H1 (cell line): ENCODE measurements around the gene SPG7. TPM values are rescaled to one million over a fixed set of nuclear protein-coding genes. Genes with fewer than 3 reads are reported as not detected.

Experiments used
- CTCF ChIA-PET: fragments of 300-600 bp; sonication (Branson Sonifier 250); formaldehyde crosslinking; loops from one replicate; lab custom pipeline; 2021; ENCODE audit not compliant: partially characterized antibody; lab: Charles Lee
- POLR2A ChIA-PET: fragments of 300-600 bp; sonication (Branson Sonifier 250); formaldehyde crosslinking; loops from one replicate; lab custom pipeline; 2021; ENCODE audit warnings: inconsistent platforms; ENCODE audit not compliant: partially characterized antibody; lab: Charles Lee
- DNase-seq, 2 experiments: peaks; one replicate each; pipeline versions ENCODE4 v3.0.0 to v3.0.0-alpha.2; 2010 to 2022; ENCODE audit warnings: low spot score in 2 of 2, low read depth in 1 of 2, mixed read lengths in 1 of 2
- FAIRE-seq: peaks from 2 replicates; lab custom pipeline; 2011; peaks lifted over from hg19 to GRCh38; lab: Jason Lieb, UNC
- H2AFZ ChIP-seq: 2 replicates; pipeline ENCODE4 v1.8.1; 2012; ENCODE audit warnings: low read length, inconsistent platforms
- H2AK5ac ChIP-seq: 2 replicates; pipeline ENCODE4 v1.6.1; 2013; ENCODE audit warnings: low read depth, low read length
- H2BK120ac ChIP-seq: replicated peaks from 2 replicates; pipeline ENCODE3; 2013; ENCODE audit warnings: low read depth, low read length, inconsistent platforms
- H2BK12ac ChIP-seq: 2 replicates; pipeline ENCODE4 v1.6.1; 2013; ENCODE audit warnings: low read depth, low read length
- H2BK15ac ChIP-seq: 2 replicates; pipeline ENCODE4 v1.6.1; 2013; ENCODE audit warnings: low read length
- H2BK20ac ChIP-seq: 2 replicates; pipeline ENCODE4 v1.6.1; 2013; ENCODE audit warnings: low read length
- H2BK5ac ChIP-seq: 2 replicates; pipeline ENCODE4 v1.6.1; 2013; ENCODE audit warnings: low read depth, low read length
- H3K14ac ChIP-seq: 2 replicates; pipeline ENCODE4 v1.6.1; 2013; ENCODE audit warnings: inconsistent platforms; ENCODE audit not compliant: insufficient read length
- H3K18ac ChIP-seq: 2 replicates; pipeline ENCODE4 v1.6.1; 2013; ENCODE audit warnings: low read length; ENCODE audit errors: extremely low read depth
- H3K23ac ChIP-seq: 2 replicates; pipeline ENCODE4 v1.6.1; 2013; ENCODE audit warnings: inconsistent platforms; ENCODE audit not compliant: insufficient read length
- H3K23me2 ChIP-seq: 2 replicates; pipeline ENCODE4 v1.6.1; 2013; ENCODE audit warnings: low read depth, low read length
- H3K27ac ChIP-seq: 2 replicates; pipeline ENCODE4 v1.6.1; 2011; ENCODE audit warnings: low read depth, low read length, inconsistent platforms
- H3K27me3 ChIP-seq, 4 experiments: replicated peaks in 1 of 4; 1 replicate in 1 of 4; 2 replicates in 3 of 4; pipeline versions ENCODE4 v1.6.1 to v1.8.1; 2011 to 2013; ENCODE audit warnings: low read length in 3 of 4, mild to moderate bottlenecking in 3 of 4, inconsistent platforms in 2 of 4, mixed read lengths in 2 of 4, moderate library complexity in 1 of 4; ENCODE audit not compliant: control insufficient read depth in 3 of 4, insufficient read depth in 3 of 4; ENCODE audit errors: extremely low read depth in 1 of 4
- H3K36me3 ChIP-seq, 4 experiments: 2 replicates each; pipeline versions ENCODE4 v1.6.1 to v1.8.1; 2011 to 2013; ENCODE audit warnings: mild to moderate bottlenecking in 4 of 4, low read length in 3 of 4, moderate library complexity in 2 of 4, control low read depth in 1 of 4, inconsistent platforms in 1 of 4; ENCODE audit not compliant: insufficient read depth in 4 of 4, control insufficient read depth in 2 of 4
- H3K4ac ChIP-seq: replicated peaks from 2 replicates; pipeline ENCODE3; 2013; ENCODE audit warnings: low read length, low read depth, mixed read lengths, inconsistent platforms; ENCODE audit not compliant: insufficient read length
- H3K4me1 ChIP-seq, 4 experiments: replicated peaks in 1 of 4; 1 replicate in 1 of 4; 2 replicates in 3 of 4; pipeline versions ENCODE4 v1.6.1 to v1.8.1; 2011 to 2013; ENCODE audit warnings: low read length in 3 of 4, inconsistent platforms in 2 of 4, mixed read lengths in 1 of 4; ENCODE audit not compliant: insufficient read depth in 4 of 4, control insufficient read depth in 3 of 4
- H3K4me2 ChIP-seq, 2 experiments: 2 replicates each; pipeline versions ENCODE4 v1.6.1 to v1.8.1; 2011 to 2013; ENCODE audit warnings: low read depth in 2 of 2, low read length in 2 of 2, control low read depth in 1 of 2, inconsistent platforms in 1 of 2, mild to moderate bottlenecking in 1 of 2; ENCODE audit not compliant: insufficient read depth in 1 of 2
- H3K4me3 ChIP-seq, 4 experiments: fragments of 200-600, 300-600 bp in 1 of 4; sonication (generic), shearing (Covaris generic), sonication (Bioruptor Twin) in 1 of 4; 2 replicates each; pipeline versions ENCODE4 v1.5.1 to v1.8.1; 2011 to 2016; ENCODE audit warnings: low read length in 4 of 4, low read depth in 3 of 4, control low read depth in 2 of 4, inconsistent platforms in 2 of 4, mild to moderate bottlenecking in 2 of 4, mixed read lengths in 1 of 4, moderate library complexity in 1 of 4; ENCODE audit not compliant: insufficient read depth in 2 of 4; ENCODE audit errors: extremely low read depth in 1 of 4
- H3K56ac ChIP-seq: replicated peaks from 2 replicates; pipeline ENCODE3; 2013; ENCODE audit warnings: low read depth, mild to moderate bottlenecking, mixed read lengths, low read length, inconsistent platforms; ENCODE audit not compliant: insufficient read length
- H3K79me1 ChIP-seq: 2 replicates; pipeline ENCODE4 v1.6.1; 2013; ENCODE audit warnings: low read depth, low read length, control low read depth
- H3K79me2 ChIP-seq, 2 experiments: 2 replicates each; pipeline versions ENCODE4 v1.6.1 to v1.8.1; 2012 to 2013; ENCODE audit warnings: low read length in 2 of 2, mild to moderate bottlenecking in 2 of 2, inconsistent platforms in 1 of 2; ENCODE audit not compliant: insufficient read depth in 2 of 2, control insufficient read depth in 1 of 2
- H3K9ac ChIP-seq, 4 experiments: replicated peaks in 1 of 4; 1 replicate in 1 of 4; 2 replicates in 3 of 4; pipeline versions ENCODE4 v1.6.1 to v1.8.1; 2011 to 2013; ENCODE audit warnings: low read depth in 3 of 4, low read length in 3 of 4, control low read depth in 2 of 4, mild to moderate bottlenecking in 2 of 4, moderate library complexity in 2 of 4, inconsistent platforms in 1 of 4; ENCODE audit errors: extremely low read depth in 1 of 4
- H3K9me3 ChIP-seq, 2 experiments: 2 replicates each; pipeline versions ENCODE4 v1.6.1 to v1.8.1; 2012 to 2013; ENCODE audit warnings: mild to moderate bottlenecking in 2 of 2, moderate library complexity in 2 of 2, control low read depth in 1 of 2, inconsistent platforms in 1 of 2, low read depth in 1 of 2, low read length in 1 of 2, mixed read lengths in 1 of 2; ENCODE audit not compliant: insufficient read depth in 2 of 2
- H4K20me1 ChIP-seq, 2 experiments: replicated peaks in 1 of 2; 2 replicates each; pipeline versions ENCODE3 to v1.8.1; 2011 to 2013; ENCODE audit warnings: inconsistent platforms in 2 of 2, low read length in 2 of 2, mild to moderate bottlenecking in 1 of 2; ENCODE audit not compliant: insufficient read depth in 2 of 2, control insufficient read depth in 1 of 2
- H4K5ac ChIP-seq: 2 replicates; pipeline ENCODE4 v1.6.1; 2013; ENCODE audit warnings: low read length, low read depth, mixed read lengths, inconsistent platforms; ENCODE audit not compliant: insufficient read length
- H4K8ac ChIP-seq: 2 replicates; pipeline ENCODE4 v1.8.0; 2013; ENCODE audit warnings: mild to moderate bottlenecking, moderate library complexity, low read length, inconsistent platforms; ENCODE audit not compliant: insufficient read depth; ENCODE audit errors: extremely low read depth
- H4K91ac ChIP-seq: replicated peaks from 2 replicates; pipeline ENCODE3; 2013; ENCODE audit warnings: low read length, mixed read lengths, inconsistent platforms; ENCODE audit not compliant: insufficient read length
- CBX8 ChIP-seq: fragments of 300-800, 300-1000 bp; sonication (generic); IDR thresholded peaks from 2 replicates; pipeline ENCODE4 v1.7.1; 2016; ENCODE audit warnings: low read depth, low read length, borderline replicate concordance
- CTBP2 ChIP-seq: IDR thresholded peaks from 2 replicates; pipeline ENCODE4 v1.7.0; 2011; ENCODE audit warnings: borderline replicate concordance, mild to moderate bottlenecking, moderate library complexity, mixed read lengths, low read length; ENCODE audit not compliant: insufficient read depth, insufficient read length
- HDAC2 ChIP-seq, 2 experiments: fragments of 300-600 bp in 1 of 2; sonication (generic) in 1 of 2; IDR thresholded peaks; 2 replicates each; pipeline ENCODE4 v1.6.1; 2011 to 2012; ENCODE audit warnings: low read depth in 2 of 2, low read length in 2 of 2, mild to moderate bottlenecking in 2 of 2, moderate library complexity in 2 of 2, borderline replicate concordance in 1 of 2, inconsistent platforms in 1 of 2
- RXRA ChIP-seq: IDR thresholded peaks from 2 replicates; pipeline ENCODE4 v1.6.1; 2011; ENCODE audit warnings: low read depth, mild to moderate bottlenecking, low read length, moderate library complexity; ENCODE audit not compliant: insufficient read depth
- SIN3A ChIP-seq, 2 experiments: IDR thresholded peaks in 1 of 2; conservative IDR thresholded peaks in 1 of 2; 2 replicates each; pipeline ENCODE4 v1.6.1; 2011 to 2012; ENCODE audit warnings: low read length in 2 of 2, improper control_type of control experiment in 1 of 2, low read depth in 1 of 2, mild to moderate bottlenecking in 1 of 2
- SRF ChIP-seq: IDR thresholded peaks from 2 replicates; pipeline ENCODE4 v1.6.1; 2011; ENCODE audit warnings: mild to moderate bottlenecking, low read depth, low read length, moderate library complexity
- TAF1 ChIP-seq: IDR thresholded peaks from 2 replicates; pipeline ENCODE4 v1.6.1; 2011; ENCODE audit warnings: mild to moderate bottlenecking, low read depth, low read length
- TBP ChIP-seq: IDR thresholded peaks from 2 replicates; pipeline ENCODE4 v1.6.1; 2011; ENCODE audit warnings: low read depth, low read length, improper control_type of control experiment
- WGBS, 2 experiments: shearing (Covaris generic) in 1 of 2; methylation state at CpG; one replicate each; pipeline versions ENCODE4 v1.1.6 to v1.1.7; 2013 to 2015; ENCODE audit warnings: low lambda C conversion rate in 2 of 2, mixed read lengths in 2 of 2, inconsistent platforms in 1 of 2, low coverage in 1 of 2, missing lambda C conversion rate in 1 of 2; ENCODE audit not compliant: insufficient replicate concordance in 2 of 2, insufficient coverage in 1 of 2, insufficient read length in 1 of 2; ENCODE audit errors: extremely low coverage in 1 of 2, missing lambda C conversion rate in 1 of 2; 5-methylcytosine and 5-hydroxymethylcytosine counted together
- polyA plus RNA-seq, 7 experiments: library from polyadenylated mRNA; depleted of rRNA in 3 of 7; stranded (reverse) in 5 of 7; unstranded in 2 of 7; fragments of >200 nt in 5 of 7; fragments of 200-250 nt in 2 of 7; gene quantifications; 1 replicate in 5 of 7; 2 replicates in 1 of 7; 4 replicates in 1 of 7; pipeline versions ENCODE4 v1.2.1 to v1.2.3, GENCODE V29; 2011 to 2013; ENCODE audit warnings: missing spikeins in 2 of 7, mixed read lengths in 2 of 7
- total RNA-seq: library from RNA; stranded (reverse); fragmentation: NEBNext Ultra II Directional; extraction: Animal tissue kit (Norgen Biotek cat#: 25700); gene quantifications from 2 replicates; pipeline ENCODE4 v1.2.1, GENCODE V29; 2021
- TF ChIP-seq, protein P1 (sequence below): IDR thresholded peaks from 2 replicates; pipeline ENCODE4 v1.6.1; 2011; ENCODE audit warnings: low read depth, mild to moderate bottlenecking, low read length; ENCODE audit not compliant: insufficient read depth
- TF ChIP-seq, protein P2 (sequence below): IDR thresholded peaks from 2 replicates; pipeline ENCODE4 v1.6.1; 2012; ENCODE audit warnings: inconsistent platforms

The SPG7 gene
- total and polyA plus RNA-seq, 2 of the 8 experiments (the other 6 are each of a cell fraction or from before 2014, with no cell fraction given) = 72.1 to 113 TPM

DNA sequence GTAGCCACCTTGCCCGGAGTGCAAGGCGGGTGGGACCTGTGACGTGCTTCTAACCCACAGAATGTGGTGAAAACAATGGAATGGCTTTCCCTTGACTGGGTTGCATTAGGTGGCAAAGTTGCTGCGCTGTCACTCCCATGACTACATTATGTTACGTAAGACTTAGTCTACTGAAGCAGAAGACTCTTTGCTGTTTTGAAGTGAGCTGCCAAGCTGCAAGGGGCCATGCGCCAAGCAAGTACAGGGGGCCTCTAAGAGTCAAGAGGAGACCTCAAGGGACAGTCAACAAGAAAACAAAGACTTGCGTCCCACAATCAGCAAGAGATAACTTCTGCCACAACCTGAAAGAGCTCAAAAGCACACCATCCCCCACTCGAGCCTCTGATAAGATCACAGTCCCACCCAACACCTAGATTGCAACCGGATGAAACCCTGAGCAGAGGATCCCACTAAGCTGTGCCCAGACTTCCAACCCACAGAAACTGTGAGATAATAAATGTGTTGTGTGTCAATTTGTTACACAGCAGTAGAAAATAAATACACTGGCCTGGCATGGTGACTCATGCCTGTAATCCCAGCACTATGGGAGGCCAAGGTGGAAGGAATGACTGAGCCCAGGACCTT lies 34.3 kb upstream of the SPG7 start:
- 85% methylated on average over 9 of the region's 9 CpGs; no CpG with 5 or more reads in 1 of the 2 experiments for WGBS, 2 experiments
- H2BK120ac ChIP-seq = no peak overlapping the region
- H3K27ac ChIP-seq = no peak overlapping the region
- H3K79me2 ChIP-seq = peaks cover 81 to 100% of the 10 kb centered on the region in 2 experiments
- no peaks in the 10 kb centered on the region; the same call in 1 of the 2 replicates for H3K23me2 ChIP-seq
- no peak overlapping the region for H3K4ac ChIP-seq
- TF ChIP-seq TBP = no peak
- TF ChIP-seq, protein P1, sequence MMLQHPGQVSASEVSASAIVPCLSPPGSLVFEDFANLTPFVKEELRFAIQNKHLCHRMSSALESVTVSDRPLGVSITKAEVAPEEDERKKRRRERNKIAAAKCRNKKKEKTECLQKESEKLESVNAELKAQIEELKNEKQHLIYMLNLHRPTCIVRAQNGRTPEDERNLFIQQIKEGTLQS = no peak
- TF ChIP-seq CBX8 = no peak
- TF ChIP-seq SRF = no peak
- TF ChIP-seq, protein P2, sequence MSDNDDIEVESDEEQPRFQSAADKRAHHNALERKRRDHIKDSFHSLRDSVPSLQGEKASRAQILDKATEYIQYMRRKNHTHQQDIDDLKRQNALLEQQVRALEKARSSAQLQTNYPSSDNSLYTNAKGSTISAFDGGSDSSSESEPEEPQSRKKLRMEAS = no peak
- TF ChIP-seq TAF1 = no peak
- no peak for TF ChIP-seq RXRA
- no peak for TF ChIP-seq CTBP2
- TF ChIP-seq SIN3A (conservative IDR thresholded peaks at IDR 0.05 in 1 of 2, IDR thresholded peaks at IDR 0.05 in 1 of 2; ENCODE audit: low read depth in 1 of 2, low read length in 2 of 2) = no peak
- TF ChIP-seq HDAC2 (IDR thresholded peaks at IDR 0.05; ENCODE audit: borderline replicate concordance in 1 of 2, low read depth in 2 of 2, low read length in 2 of 2) = no peak
- no peak overlapping the region for H2AK5ac ChIP-seq
- no peak overlapping the region for H3K18ac ChIP-seq
- H3K9me3 ChIP-seq = no peaks in the 10 kb centered on the region
- CTCF ChIA-PET = interaction anchor here (0.8 to 1.8 kb wide), 5 partner anchors 7 to 91 kb away, joined by 3 to 7 read pairs (median 3); no protein-coding TSS in a partner anchor
- no peak overlapping the region for H3K23ac ChIP-seq
- peaks cover 3 to 19% (median 9%) of the 10 kb centered on the region in 4 experiments for H3K4me1 ChIP-seq
- no peak for DNase-seq
- H4K20me1 ChIP-seq = peaks cover 54 to 57% of the 10 kb centered on the region in 2 experiments
- H3K56ac ChIP-seq = no peak overlapping the region
- no peak overlapping the region for H4K91ac ChIP-seq
- peaks cover 22% of the 10 kb centered on the region for H3K79me1 ChIP-seq
- H3K14ac ChIP-seq = no peak overlapping the region
- H2BK5ac ChIP-seq = no peak overlapping the region
- no peak overlapping the region for H4K8ac ChIP-seq
- no peaks in the 10 kb centered on the region; a peak in 1 of 8 replicates for H3K36me3 ChIP-seq
- H3K9ac ChIP-seq = no peak overlapping the region
- no peak for FAIRE-seq
- H2BK20ac ChIP-seq = no peak overlapping the region
- no peak overlapping the region for H2BK15ac ChIP-seq
- H3K27me3 ChIP-seq = no peaks in the 10 kb centered on the region
- H2BK12ac ChIP-seq = no peak overlapping the region
- no peak overlapping the region for H3K4me3 ChIP-seq
- POLR2A ChIA-PET = interaction anchor here (0.8 to 4.7 kb wide), 5 partner anchors 9 to 246 kb away, joined by 3 to 26 read pairs (median 4); partner anchors contain the start of gene VPS9D1
- H2AFZ ChIP-seq = no peak overlapping the region
- H3K4me2 ChIP-seq = no peak overlapping the region
- H4K5ac ChIP-seq = no peak overlapping the region
